ENCODE data around the gene LBX2. TPM values are rescaled to one million over a fixed set of nuclear protein-coding genes. Genes with fewer than 3 reads are reported as not detected.

The LBX2 gene
- total and polyA plus RNA-seq, 8 donors: 0.21 to 2.3 (median 1.1) TPM

DNA sequence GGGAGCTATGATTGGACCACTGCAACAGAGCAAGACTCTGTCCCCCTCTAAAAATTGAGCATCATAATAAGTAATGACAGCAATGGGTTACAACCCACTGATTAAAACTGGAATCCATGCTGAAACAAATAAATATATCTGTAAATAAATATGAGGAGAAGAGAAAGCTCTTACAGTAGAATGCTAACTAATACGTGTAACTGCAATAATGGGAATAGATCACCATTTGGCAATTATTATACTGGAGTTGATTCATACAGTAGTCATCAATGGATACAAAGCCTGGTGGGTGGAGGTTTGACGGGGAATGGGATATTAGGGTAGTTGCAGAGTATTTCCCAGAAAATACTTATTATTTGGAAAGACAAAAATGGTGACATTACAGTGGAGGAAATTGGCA, 50.6 kb downstream of the LBX2 start:
- TF ChIP-seq, protein P1, sequence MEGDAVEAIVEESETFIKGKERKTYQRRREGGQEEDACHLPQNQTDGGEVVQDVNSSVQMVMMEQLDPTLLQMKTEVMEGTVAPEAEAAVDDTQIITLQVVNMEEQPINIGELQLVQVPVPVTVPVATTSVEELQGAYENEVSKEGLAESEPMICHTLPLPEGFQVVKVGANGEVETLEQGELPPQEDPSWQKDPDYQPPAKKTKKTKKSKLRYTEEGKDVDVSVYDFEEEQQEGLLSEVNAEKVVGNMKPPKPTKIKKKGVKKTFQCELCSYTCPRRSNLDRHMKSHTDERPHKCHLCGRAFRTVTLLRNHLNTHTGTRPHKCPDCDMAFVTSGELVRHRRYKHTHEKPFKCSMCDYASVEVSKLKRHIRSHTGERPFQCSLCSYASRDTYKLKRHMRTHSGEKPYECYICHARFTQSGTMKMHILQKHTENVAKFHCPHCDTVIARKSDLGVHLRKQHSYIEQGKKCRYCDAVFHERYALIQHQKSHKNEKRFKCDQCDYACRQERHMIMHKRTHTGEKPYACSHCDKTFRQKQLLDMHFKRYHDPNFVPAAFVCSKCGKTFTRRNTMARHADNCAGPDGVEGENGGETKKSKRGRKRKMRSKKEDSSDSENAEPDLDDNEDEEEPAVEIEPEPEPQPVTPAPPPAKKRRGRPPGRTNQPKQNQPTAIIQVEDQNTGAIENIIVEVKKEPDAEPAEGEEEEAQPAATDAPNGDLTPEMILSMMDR (IDR thresholded peaks at IDR 0.05): no peak
- DNase-seq (no peak), ATAC-seq (no peak), FAIRE-seq (no peak)
- H3K27ac ChIP-seq: no peak overlapping the region
- H3K4me1 ChIP-seq: no peaks in the 10 kb centered on the region
- intact Hi-C loops (cut with DNase I): no loop called here
- no peaks in the 10 kb centered on the region for H3K36me3 ChIP-seq
- H3K4me3 ChIP-seq: no peak overlapping the region
- WGBS, 2 donors: 81 to 87% methylated on average over 2 of the region's 2 CpGs
- no peaks in the 10 kb centered on the region for H3K27me3 ChIP-seq
- no peaks in the 10 kb centered on the region for H3K9me3 ChIP-seq

Other genes starting within 250 kb of the LBX2 start
- 1 to 10 TPM in 5 of 6 donors, under 1 TPM in 1; 0.60 to 2.2 (median 1.4) TPM for gene SLC4A5, start 156.2 kb downstream of the LBX2 start, total RNA-seq
- gene SLC4A5, start 156.2 kb downstream of the LBX2 start, polyA plus RNA-seq: 1 to 10 TPM; 1.2 to 1.8 TPM
- 10 to 100 TPM; 37.7 to 64.3 (median 48.1) TPM for gene DCTN1, start 119.3 kb downstream of the LBX2 start, total RNA-seq
- 10 to 100 TPM; 75.9 to 84.7 TPM for gene DCTN1, start 119.3 kb downstream of the LBX2 start, polyA plus RNA-seq
- gene C2orf81, start 78.0 kb downstream of the LBX2 start, total RNA-seq: 1 to 10 TPM in 5 of 6 donors, under 1 TPM in 1; 0.87 to 2.7 (median 1.5) TPM
- 1 to 10 TPM; 5.4 to 6.5 TPM for gene C2orf81, start 78.0 kb downstream of the LBX2 start, polyA plus RNA-seq
- gene WDR54, start 77.9 kb downstream of the LBX2 start, total RNA-seq: 1 to 10 TPM; 3.1 to 6.2 (median 3.7) TPM
- gene WDR54, start 77.9 kb downstream of the LBX2 start, polyA plus RNA-seq: 10 to 100 TPM in 1 of 2 donors, 1 to 10 TPM in 1; 6.6 to 22.8 TPM
- 10 to 100 TPM; 20.7 to 45.5 (median 29.7) TPM for gene RTKN, start 57.7 kb downstream of the LBX2 start, total RNA-seq
- 10 to 100 TPM; 63.4 to 63.7 TPM for gene RTKN, start 57.7 kb downstream of the LBX2 start, polyA plus RNA-seq
- gene INO80B, start 44.5 kb downstream of the LBX2 start, total RNA-seq: 10 to 100 TPM; 17.1 to 38.8 (median 28.3) TPM
- gene INO80B, start 44.5 kb downstream of the LBX2 start, polyA plus RNA-seq: 10 to 100 TPM; 51.8 to 68.7 TPM
- gene WBP1, start 41.2 kb downstream of the LBX2 start, total RNA-seq: 10 to 100 TPM; 29.1 to 50.4 (median 37.4) TPM
- 100 to 1,000 TPM in 1 of 2 donors, 10 to 100 TPM in 1; 85.8 to 149 TPM for gene WBP1, start 41.2 kb downstream of the LBX2 start, polyA plus RNA-seq
- 10 to 100 TPM; 27.7 to 49.5 (median 36.6) TPM for gene MOGS, start 34.2 kb downstream of the LBX2 start, total RNA-seq
- gene MOGS, start 34.2 kb downstream of the LBX2 start, polyA plus RNA-seq: 10 to 100 TPM; 47.1 to 59.9 TPM
- gene MRPL53, start 26.9 kb downstream of the LBX2 start, total RNA-seq: 10 to 100 TPM; 37.6 to 60.0 (median 39.4) TPM
- 10 to 100 TPM; 52.3 to 54.6 TPM for gene MRPL53, start 26.9 kb downstream of the LBX2 start, polyA plus RNA-seq
- 10 to 100 TPM in 1 of 6 donors, 1 to 10 TPM in 5; 4.9 to 11.6 (median 5.7) TPM for gene CCDC142, start 16.6 kb downstream of the LBX2 start, total RNA-seq
- 10 to 100 TPM in 1 of 2 donors, 1 to 10 TPM in 1; 5.7 to 14.0 TPM for gene CCDC142, start 16.6 kb downstream of the LBX2 start, polyA plus RNA-seq
- 10 to 100 TPM; 10.1 to 17.2 (median 11.3) TPM for gene TTC31, start 16.5 kb downstream of the LBX2 start, total RNA-seq
- gene TTC31, start 16.5 kb downstream of the LBX2 start, polyA plus RNA-seq: 10 to 100 TPM; 18.1 to 21.2 TPM
- 10 to 100 TPM in 4 of 6 donors, 1 to 10 TPM in 2; 8.8 to 14.9 (median 11.0) TPM for gene PCGF1, start 8.1 kb upstream of the LBX2 start, total RNA-seq
- gene PCGF1, start 8.1 kb upstream of the LBX2 start, polyA plus RNA-seq: 10 to 100 TPM; 14.2 to 16.4 TPM
- gene TLX2, start 14.8 kb upstream of the LBX2 start, total RNA-seq: not detected
- gene TLX2, start 14.8 kb upstream of the LBX2 start, polyA plus RNA-seq: under 1 TPM in 1 of 2 donors, not detected in 1; 0.12 TPM
- gene DQX1, start 26.6 kb upstream of the LBX2 start, total RNA-seq: under 1 TPM in 1 of 6 donors, not detected in 5; 0.16 TPM
- gene DQX1, start 26.6 kb upstream of the LBX2 start, polyA plus RNA-seq: under 1 TPM; 0.07 to 0.15 TPM
- gene AUP1, start 30.1 kb upstream of the LBX2 start, total RNA-seq: 10 to 100 TPM; 62.1 to 91.0 (median 67.9) TPM
- gene AUP1, start 30.1 kb upstream of the LBX2 start, polyA plus RNA-seq: 100 to 1,000 TPM; 246 to 258 TPM
- 10 to 100 TPM in 4 of 6 donors, 1 to 10 TPM in 2; 8.5 to 17.6 (median 10.8) TPM for gene HTRA2, start 30.3 kb upstream of the LBX2 start, total RNA-seq
- 10 to 100 TPM; 16.9 to 24.3 TPM for gene HTRA2, start 30.3 kb upstream of the LBX2 start, polyA plus RNA-seq
- 1 to 10 TPM in 4 of 6 donors, under 1 TPM in 2; 0.35 to 7.5 (median 1.2) TPM for gene LOXL3, start 54.3 kb upstream of the LBX2 start, total RNA-seq
- 1 to 10 TPM; 2.0 TPM for gene LOXL3, start 54.3 kb upstream of the LBX2 start, polyA plus RNA-seq
- gene DOK1, start 55.1 kb upstream of the LBX2 start, total RNA-seq: 10 to 100 TPM in 1 of 6 donors, 1 to 10 TPM in 5; 5.7 to 14.0 (median 7.4) TPM
- gene DOK1, start 55.1 kb upstream of the LBX2 start, polyA plus RNA-seq: 1 to 10 TPM; 7.1 to 8.5 TPM
- gene M1AP, start 148.7 kb upstream of the LBX2 start, total RNA-seq: under 1 TPM; 0.13 to 0.66 (median 0.27) TPM
- gene M1AP, start 148.7 kb upstream of the LBX2 start, polyA plus RNA-seq: under 1 TPM; 0.11 to 0.45 TPM
- 1 to 10 TPM; 1.9 to 5.9 (median 3.1) TPM for gene SEMA4F, start 154.6 kb upstream of the LBX2 start, total RNA-seq
- gene SEMA4F, start 154.6 kb upstream of the LBX2 start, polyA plus RNA-seq: 1 to 10 TPM; 1.9 to 2.9 TPM

All from pancreas (tissue), 10 donors.